Gastroesophageal sphincter (tissue), 3 donors: ENCODE results near the gene ACP3.

Experiments
- POLR2AphosphoS5 ChIP-seq: sonication (generic); formaldehyde crosslinking; IDR thresholded peaks from one replicate; pipeline ENCODE4 v1.6.1; 2017; ENCODE audit warnings: antibody characterized with exemption
- TF ChIP-seq, protein P1 (sequence below), 4 experiments: fragments of 200-600 bp in 2 of 4; fragments of 450-650 bp in 2 of 4; sonication (generic) in 1 of 4; IDR thresholded peaks; one replicate each; pipeline ENCODE4 v1.5.1; 2017 to 2019; ENCODE audit warnings: antibody characterized with exemption in 4 of 4, mild to moderate bottlenecking in 2 of 4, moderate library complexity in 2 of 4

DNA sequence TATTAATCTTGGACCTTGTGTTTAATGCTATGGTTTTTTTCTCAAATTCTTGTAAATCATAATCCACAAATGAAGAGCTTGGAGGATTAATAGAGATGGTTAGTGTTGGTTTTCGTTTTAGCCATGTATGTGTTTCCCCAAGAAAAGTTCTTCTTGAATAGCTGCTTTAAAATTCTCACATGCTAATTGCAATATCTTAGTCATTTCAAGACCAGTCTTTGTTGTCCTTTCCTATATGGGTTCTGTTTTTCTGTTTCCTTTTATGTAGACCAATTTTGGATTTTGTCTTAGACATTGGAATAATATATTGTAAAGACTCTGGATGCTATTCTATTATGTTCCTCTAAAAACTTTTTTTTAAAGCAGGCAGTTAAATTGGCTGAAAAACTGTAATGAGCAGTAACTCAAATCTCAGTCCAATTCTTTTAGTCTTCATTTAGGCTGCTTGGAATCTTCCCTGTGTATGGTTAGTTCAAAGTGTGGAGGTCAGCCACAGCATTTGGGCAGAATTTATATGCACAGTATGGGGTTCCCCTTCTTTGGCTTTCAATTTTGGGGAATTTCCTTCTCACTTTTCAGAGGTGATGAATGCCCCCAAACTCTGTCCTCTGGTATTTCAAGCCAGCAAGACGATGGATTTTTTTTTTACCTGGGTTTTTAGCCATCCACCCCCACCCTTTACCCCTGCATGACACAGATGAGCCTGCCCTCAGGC, 61.0 kb downstream of the ACP3 start:
- TF ChIP-seq, protein P1, sequence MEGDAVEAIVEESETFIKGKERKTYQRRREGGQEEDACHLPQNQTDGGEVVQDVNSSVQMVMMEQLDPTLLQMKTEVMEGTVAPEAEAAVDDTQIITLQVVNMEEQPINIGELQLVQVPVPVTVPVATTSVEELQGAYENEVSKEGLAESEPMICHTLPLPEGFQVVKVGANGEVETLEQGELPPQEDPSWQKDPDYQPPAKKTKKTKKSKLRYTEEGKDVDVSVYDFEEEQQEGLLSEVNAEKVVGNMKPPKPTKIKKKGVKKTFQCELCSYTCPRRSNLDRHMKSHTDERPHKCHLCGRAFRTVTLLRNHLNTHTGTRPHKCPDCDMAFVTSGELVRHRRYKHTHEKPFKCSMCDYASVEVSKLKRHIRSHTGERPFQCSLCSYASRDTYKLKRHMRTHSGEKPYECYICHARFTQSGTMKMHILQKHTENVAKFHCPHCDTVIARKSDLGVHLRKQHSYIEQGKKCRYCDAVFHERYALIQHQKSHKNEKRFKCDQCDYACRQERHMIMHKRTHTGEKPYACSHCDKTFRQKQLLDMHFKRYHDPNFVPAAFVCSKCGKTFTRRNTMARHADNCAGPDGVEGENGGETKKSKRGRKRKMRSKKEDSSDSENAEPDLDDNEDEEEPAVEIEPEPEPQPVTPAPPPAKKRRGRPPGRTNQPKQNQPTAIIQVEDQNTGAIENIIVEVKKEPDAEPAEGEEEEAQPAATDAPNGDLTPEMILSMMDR (IDR thresholded peaks at IDR 0.05): no peak
- TF ChIP-seq POLR2AphosphoS5: no peak
